Stimulated activated naive CD8-positive, alpha-beta T cell treated with anti-CD3 and anti-CD28 coated beads, Interleukin-15, Interleukin-2, amounts not matched to agents 100 ng/mL and 50 ng/mL, for 24 hours (primary cell): Measurements from ENCODE around the gene MAP4K5.

Experiments
- H3K27ac Mint-ChIP-seq: one replicate; pipeline ENCODE4 v1.8.0; 2021; ENCODE audit warnings: mild to moderate bottlenecking, mixed read lengths
- H3K27me3 Mint-ChIP-seq: one replicate; pipeline ENCODE4 v1.8.0; 2021; ENCODE audit warnings: mixed read lengths
- H3K36me3 Mint-ChIP-seq: one replicate; pipeline ENCODE4 v1.8.0; 2021; ENCODE audit warnings: low read depth, mixed read lengths
- H3K4me1 Mint-ChIP-seq: one replicate; pipeline ENCODE4 v1.8.0; 2021; ENCODE audit warnings: low read depth, mixed read lengths
- H3K4me3 Mint-ChIP-seq: one replicate; pipeline ENCODE4 v1.8.0; 2021; ENCODE audit warnings: mild to moderate bottlenecking, mixed read lengths
- H3K9me3 Mint-ChIP-seq: one replicate; pipeline ENCODE4 v1.8.0; 2021; ENCODE audit warnings: mixed read lengths

MAP4K5 gene

DNA sequence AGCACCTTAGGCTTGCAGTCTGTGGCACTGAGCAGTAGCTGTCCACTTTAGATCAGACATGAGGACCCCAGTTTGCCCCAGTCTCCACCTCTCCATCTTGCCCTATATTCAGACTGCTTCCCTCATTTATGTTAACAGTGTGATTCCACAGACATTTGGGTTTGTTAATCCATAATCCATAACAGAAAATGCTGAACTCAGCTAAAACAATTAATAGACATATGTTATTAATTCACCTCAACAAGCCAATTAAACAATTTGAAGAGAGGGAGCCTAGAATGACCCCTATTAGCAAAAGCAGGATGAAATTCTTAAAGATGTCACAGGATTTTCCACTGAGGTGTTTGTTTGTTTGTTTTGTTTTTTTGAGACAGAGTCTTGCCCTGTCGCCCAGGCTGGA, 144.8 kb downstream of the MAP4K5 start:
- H3K27me3 Mint-ChIP-seq = no peaks in the 10 kb centered on the region
- H3K9me3 Mint-ChIP-seq = no peaks in the 10 kb centered on the region
- H3K27ac Mint-ChIP-seq = no peak overlapping the region
- H3K4me1 Mint-ChIP-seq = no peaks in the 10 kb centered on the region
- no peak overlapping the region for H3K4me3 Mint-ChIP-seq
- peaks cover 2% of the 10 kb centered on the region for H3K36me3 Mint-ChIP-seq

DNA sequence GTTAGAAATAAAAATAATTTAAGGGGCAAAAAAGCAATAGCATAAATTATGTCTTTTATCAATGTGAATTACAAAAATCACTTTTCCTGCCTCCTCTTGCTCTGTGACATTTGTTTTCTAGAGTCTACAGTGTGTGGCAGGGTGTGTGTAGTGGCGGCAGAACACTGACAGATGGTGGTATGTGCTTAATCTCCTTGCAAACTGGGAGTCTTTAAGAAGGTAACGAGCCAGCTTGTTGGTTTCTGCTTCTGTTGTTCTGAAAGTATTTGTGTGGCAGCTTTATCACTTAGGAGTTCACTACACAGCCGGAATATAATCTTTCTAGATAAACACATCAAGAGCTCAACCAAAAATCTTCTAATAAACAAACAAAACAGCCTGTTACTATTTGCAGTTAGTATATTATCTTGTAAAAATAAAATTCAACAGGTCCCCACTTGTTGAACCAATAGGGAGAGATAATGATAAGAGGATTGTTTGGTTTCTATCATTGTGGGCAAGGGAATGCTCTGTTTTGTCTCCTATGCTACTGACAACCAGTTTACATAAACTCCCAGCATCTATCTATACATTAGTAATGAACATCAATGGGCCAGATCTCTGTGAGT, 148.6 kb downstream of the MAP4K5 start:
- no peaks in the 10 kb centered on the region for H3K27me3 Mint-ChIP-seq
- no peaks in the 10 kb centered on the region for H3K36me3 Mint-ChIP-seq
- no peak overlapping the region for H3K27ac Mint-ChIP-seq
- no peaks in the 10 kb centered on the region for H3K4me1 Mint-ChIP-seq
- no peak overlapping the region for H3K4me3 Mint-ChIP-seq
- H3K9me3 Mint-ChIP-seq = no peaks in the 10 kb centered on the region

DNA sequence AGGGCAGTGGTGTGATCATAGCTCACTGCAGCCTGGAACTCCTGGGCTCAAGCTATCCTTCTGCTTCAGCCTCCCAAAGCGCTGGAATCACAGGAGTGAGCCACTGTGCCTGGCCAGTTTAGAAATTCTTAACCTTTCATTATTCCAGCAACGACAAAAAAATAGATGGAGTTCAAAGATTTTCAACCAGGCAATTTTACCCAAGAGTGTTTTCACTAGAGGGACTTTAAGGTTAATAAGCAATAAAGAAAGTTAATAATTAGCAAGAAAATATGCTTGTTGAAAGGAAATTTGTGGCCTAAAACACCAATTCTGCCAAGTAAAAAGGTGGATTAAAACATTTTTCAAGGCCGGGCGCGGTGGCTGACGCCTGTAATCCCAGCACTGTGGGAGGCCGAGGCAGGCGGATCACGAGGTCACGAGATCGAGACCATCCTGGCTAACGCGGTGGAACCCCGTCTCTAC, 150.5 kb downstream of the MAP4K5 start:
- no peaks in the 10 kb centered on the region for H3K9me3 Mint-ChIP-seq
- no peaks in the 10 kb centered on the region for H3K27me3 Mint-ChIP-seq
- no peak overlapping the region for H3K4me3 Mint-ChIP-seq
- H3K4me1 Mint-ChIP-seq = no peaks in the 10 kb centered on the region
- no peaks in the 10 kb centered on the region for H3K36me3 Mint-ChIP-seq
- H3K27ac Mint-ChIP-seq = no peak overlapping the region

DNA sequence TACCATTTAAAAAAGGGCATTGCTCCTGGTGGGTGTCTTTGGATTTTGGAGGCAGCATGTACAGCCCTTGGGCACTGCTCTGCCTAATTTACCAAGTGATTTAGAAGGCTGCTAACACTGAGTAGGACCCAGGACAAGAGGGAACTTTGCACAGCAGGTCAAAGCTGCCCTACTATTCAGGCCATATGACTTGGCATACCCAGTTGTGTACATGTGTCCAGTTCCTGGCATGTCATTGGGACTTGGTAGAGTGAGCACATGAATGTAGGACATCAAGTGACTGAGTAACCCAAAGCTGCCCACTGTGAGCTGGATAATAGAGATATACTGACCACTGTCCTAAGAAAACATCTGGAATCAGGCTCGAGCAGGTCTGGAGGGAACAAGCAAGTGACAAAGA, 151.4 kb downstream of the MAP4K5 start:
- H3K9me3 Mint-ChIP-seq = no peaks in the 10 kb centered on the region
- H3K27me3 Mint-ChIP-seq = no peaks in the 10 kb centered on the region
- H3K4me1 Mint-ChIP-seq = no peaks in the 10 kb centered on the region
- H3K27ac Mint-ChIP-seq = no peak overlapping the region
- no peaks in the 10 kb centered on the region for H3K36me3 Mint-ChIP-seq
- no peak overlapping the region for H3K4me3 Mint-ChIP-seq

DNA sequence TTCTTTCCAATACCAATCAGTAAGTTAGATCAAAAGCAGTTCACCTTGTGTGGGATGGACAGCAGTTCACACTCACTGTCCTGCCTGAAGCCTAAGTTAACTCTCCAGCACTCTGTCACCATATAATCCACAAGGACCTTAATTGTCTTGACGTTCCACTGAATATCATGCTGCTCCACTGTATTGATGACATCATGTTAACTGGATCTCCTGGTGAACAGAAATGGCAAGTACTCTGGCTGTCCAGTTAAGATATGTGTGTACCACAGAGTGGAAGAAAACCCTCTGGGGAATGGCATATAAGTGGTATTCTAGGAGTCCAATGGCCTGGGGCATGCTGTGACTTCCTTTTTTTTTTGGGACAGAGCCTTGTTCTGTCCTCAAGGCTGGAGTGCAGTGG, 151.9 kb downstream of the MAP4K5 start:
- no peaks in the 10 kb centered on the region for H3K27me3 Mint-ChIP-seq
- no peak overlapping the region for H3K27ac Mint-ChIP-seq
- no peaks in the 10 kb centered on the region for H3K4me1 Mint-ChIP-seq
- H3K9me3 Mint-ChIP-seq = no peaks in the 10 kb centered on the region
- H3K4me3 Mint-ChIP-seq = no peak overlapping the region
- H3K36me3 Mint-ChIP-seq = no peaks in the 10 kb centered on the region

- Mint-ChIP-seq H3K9me3 (no peaks in the 10 kb centered on the region), H3K36me3 (no peaks in the 10 kb centered on the region), H3K27ac (no peak overlapping the region), H3K27me3 (no peaks in the 10 kb centered on the region), H3K4me3 (no peak overlapping the region), H3K4me1 (no peaks in the 10 kb centered on the region)
Measured at GRCh38 chr14:50379563-50379962, 152.8 kb downstream of the MAP4K5 start.

DNA sequence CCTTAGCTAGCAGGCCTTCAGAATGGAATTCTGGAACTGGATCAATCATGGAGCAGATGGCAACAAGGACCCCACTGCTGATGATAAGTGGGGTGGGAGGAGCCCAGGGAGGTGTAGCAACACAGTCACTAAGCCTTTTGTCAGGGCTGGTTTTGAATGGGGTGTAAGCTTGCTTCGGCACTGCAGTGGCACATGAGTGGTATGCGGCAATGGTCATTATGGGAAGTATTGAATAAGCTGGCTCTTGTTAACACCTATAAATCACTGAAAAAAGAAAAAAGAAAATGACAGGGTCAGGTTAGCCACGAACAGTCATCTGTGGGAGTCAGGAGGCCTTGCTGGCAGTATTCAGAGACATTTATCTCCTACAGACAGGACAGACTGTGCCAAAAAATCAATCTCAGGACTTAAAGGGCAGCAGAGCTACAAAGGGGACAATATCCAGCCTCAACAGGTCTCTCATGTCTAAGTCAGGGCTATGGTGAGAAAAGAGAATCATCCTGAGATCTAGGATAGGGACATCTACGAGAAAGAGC, 154.8 kb downstream of the MAP4K5 start:
- Mint-ChIP-seq H3K27me3 (peaks cover 3% of the 10 kb centered on the region), H3K4me3 (no peak overlapping the region), H3K4me1 (no peaks in the 10 kb centered on the region), H3K9me3 (no peaks in the 10 kb centered on the region), H3K27ac (no peak overlapping the region), H3K36me3 (no peaks in the 10 kb centered on the region)

GRCh38 chr14:50375760-50376159, 156.6 kb downstream of the MAP4K5 start:
- Mint-ChIP-seq H3K9me3 (no peaks in the 10 kb centered on the region), H3K27me3 (peaks cover 5% of the 10 kb centered on the region), H3K36me3 (no peaks in the 10 kb centered on the region), H3K27ac (no peak overlapping the region), H3K4me3 (no peak overlapping the region), H3K4me1 (no peaks in the 10 kb centered on the region)

DNA sequence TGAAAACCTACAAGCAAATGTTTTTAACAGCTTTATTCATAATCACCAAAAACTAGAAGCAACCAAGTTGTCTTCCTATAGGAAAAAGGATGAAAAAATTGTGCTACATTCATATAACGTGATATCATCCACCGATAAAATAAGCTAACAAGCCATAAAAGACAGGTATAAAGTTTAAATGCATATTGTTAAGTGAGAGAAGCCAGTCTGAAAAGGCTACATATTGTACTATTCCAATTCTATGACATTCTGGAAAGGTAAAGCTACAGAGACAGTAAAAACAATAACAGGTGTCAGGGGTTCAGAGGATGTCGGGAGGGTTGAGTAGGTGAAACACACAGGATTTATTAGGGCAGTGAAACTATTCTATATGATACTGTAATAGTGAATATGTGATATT, 158.4 kb downstream of the MAP4K5 start:
- no peak overlapping the region for H3K4me3 Mint-ChIP-seq
- H3K27me3 Mint-ChIP-seq = peaks cover 5% of the 10 kb centered on the region
- H3K9me3 Mint-ChIP-seq = no peaks in the 10 kb centered on the region
- H3K4me1 Mint-ChIP-seq = no peaks in the 10 kb centered on the region
- H3K36me3 Mint-ChIP-seq = no peaks in the 10 kb centered on the region
- H3K27ac Mint-ChIP-seq = no peak overlapping the region

GRCh38 chr14:50371546-50371945, 160.8 kb downstream of the MAP4K5 start:
- H3K27me3 Mint-ChIP-seq = peaks cover 5% of the 10 kb centered on the region
- peaks cover 9% of the 10 kb centered on the region for H3K4me1 Mint-ChIP-seq
- no peak overlapping the region for H3K4me3 Mint-ChIP-seq

More at GRCh38 chr14:50371546-50371945, 160.8 kb downstream of the MAP4K5 start:
- no peaks in the 10 kb centered on the region for H3K9me3 Mint-ChIP-seq
- H3K27ac Mint-ChIP-seq = no peak overlapping the region
- no peaks in the 10 kb centered on the region for H3K36me3 Mint-ChIP-seq
